ENCODE data around the gene MMP14. TPM values are rescaled to one million over a fixed set of nuclear protein-coding genes. Genes with fewer than 3 reads are reported as not detected.

Gene MMP14
- total and polyA plus RNA-seq, 2 experiments from 2014 or later: 7.0 to 56.4 TPM

GRCh38 chr14:22882064-22882463 is 45.7 kb downstream of the MMP14 start:
- no peak for DNase-seq (ENCODE audit: low spot score)
- Mint-ChIP-seq H3K27me3 (ENCODE audit: insufficient read depth, low read depth, poor library complexity) (peaks cover 31% of the 10 kb centered on the region), H3K27ac (no peak overlapping the region), H3K4me1 (peaks cover 37% of the 10 kb centered on the region), H3K4me3 (peak overlapping the region; percentile 1; the same call in 1 of the 3 replicates), H3K9me3 (no peaks in the 10 kb centered on the region; the same call in 2 of the 3 replicates), H3K36me3 (ENCODE audit: low read depth) (peaks cover 16% of the 10 kb centered on the region; the same call in 2 of the 3 replicates)
- Histone ChIP-seq H3K4me3 (peak overlapping the region; percentile 47; the same call in 1 of the 2 replicates), H3K79me2 (replicated peaks; ENCODE audit: insufficient read depth) (no peaks in the 10 kb centered on the region), H4K20me1 (replicated peaks; ENCODE audit: insufficient read depth) (no peaks in the 10 kb centered on the region), H2AFZ (peak overlapping the region; percentile 33; the same call in 1 of the 2 replicates), H3K27me3 (ENCODE audit: insufficient read depth) (peaks cover 17% of the 10 kb centered on the region), H3K9me2 (ENCODE audit: insufficient read depth) (no peaks in the 10 kb centered on the region), H3K4me2 (peak overlapping the region; percentile 85), H3K27ac (ENCODE audit: low read depth) (no peak overlapping the region), H3K36me3 (ENCODE audit: insufficient read depth) (no peaks in the 10 kb centered on the region), H3K4me1 (ENCODE audit: insufficient read depth) (peaks cover 28% of the 10 kb centered on the region), H3F3A (replicated peaks; ENCODE audit: low read depth) (peaks cover 8% of the 10 kb centered on the region; the same call in 1 of the 2 replicates)
- no peak for ATAC-seq
- no peak for TF ChIP-seq NANOG (IDR thresholded peaks at IDR 0.05; ENCODE audit: borderline replicate concordance)

- no peaks in the 10 kb centered on the region for H3K79me2 ChIP-seq (replicated peaks; ENCODE audit: insufficient read depth)
- H3F3A ChIP-seq (replicated peaks; ENCODE audit: low read depth): peaks cover 8% of the 10 kb centered on the region; the same call in 1 of the 2 replicates
- H3K4me2 ChIP-seq: peak overlapping the region; percentile 85
- no peaks in the 10 kb centered on the region for H3K9me2 ChIP-seq (ENCODE audit: insufficient read depth)
- peak; percentile 16 for ATAC-seq
- H4K20me1 ChIP-seq (replicated peaks; ENCODE audit: insufficient read depth): no peaks in the 10 kb centered on the region
- peak; percentile 90 for DNase-seq (ENCODE audit: low spot score)
- peak overlapping the region; percentile 74 for H3K4me3 Mint-ChIP-seq
- peak; percentile 41; the same call in 1 of the 2 replicates for TF ChIP-seq POLR2AphosphoS5 (IDR thresholded peaks at IDR 0.05; ENCODE audit: low read depth)
- TF ChIP-seq CREB1 (CRISPR knock-in tag; IDR thresholded peaks at IDR 0.05; ENCODE audit: low read depth): peak; percentile 78
- TF ChIP-seq REST (IDR thresholded peaks at IDR 0.05; ENCODE audit: unreplicated experiment): no peak
- peaks cover 28% of the 10 kb centered on the region for H3K4me1 ChIP-seq (ENCODE audit: insufficient read depth)
- H2AFZ ChIP-seq: peak overlapping the region; percentile 33; the same call in 1 of the 2 replicates
- no peak overlapping the region for H3K27ac ChIP-seq (ENCODE audit: low read depth)
- H3K27ac Mint-ChIP-seq: peak overlapping the region; percentile 73
- peak overlapping the region; percentile 47 for H3K4me3 ChIP-seq
- peaks cover 32% of the 10 kb centered on the region for H3K27me3 Mint-ChIP-seq (ENCODE audit: insufficient read depth, low read depth, poor library complexity)
- peaks cover 14% of the 10 kb centered on the region; the same call in 2 of the 3 replicates for H3K36me3 Mint-ChIP-seq (ENCODE audit: low read depth)
- peaks cover 41% of the 10 kb centered on the region for H3K4me1 Mint-ChIP-seq
- peaks cover 17% of the 10 kb centered on the region for H3K27me3 ChIP-seq (ENCODE audit: insufficient read depth)
- H3K36me3 ChIP-seq (ENCODE audit: insufficient read depth): no peaks in the 10 kb centered on the region
- H3K9me3 Mint-ChIP-seq: no peaks in the 10 kb centered on the region; the same call in 2 of the 3 replicates
These were observed 46.3 kb downstream of the MMP14 start for GRCh38 chr14:22882529-22883172.

All from GM23338 (cell line).